Measurements from ENCODE around the gene AP3S2. TPM values are rescaled to one million over a fixed set of nuclear protein-coding genes. Genes with fewer than 3 reads are reported as not detected.
"Not testable (repeated sequence)": the region's sequence is repeated elsewhere in the genome, so short reads cannot be mapped to it uniquely, and the experiment has no call there.

AP3S2 gene
- total and polyA plus RNA-seq, 9 donors = 23.7 to 35.2 (median 26.6) TPM

DNA sequence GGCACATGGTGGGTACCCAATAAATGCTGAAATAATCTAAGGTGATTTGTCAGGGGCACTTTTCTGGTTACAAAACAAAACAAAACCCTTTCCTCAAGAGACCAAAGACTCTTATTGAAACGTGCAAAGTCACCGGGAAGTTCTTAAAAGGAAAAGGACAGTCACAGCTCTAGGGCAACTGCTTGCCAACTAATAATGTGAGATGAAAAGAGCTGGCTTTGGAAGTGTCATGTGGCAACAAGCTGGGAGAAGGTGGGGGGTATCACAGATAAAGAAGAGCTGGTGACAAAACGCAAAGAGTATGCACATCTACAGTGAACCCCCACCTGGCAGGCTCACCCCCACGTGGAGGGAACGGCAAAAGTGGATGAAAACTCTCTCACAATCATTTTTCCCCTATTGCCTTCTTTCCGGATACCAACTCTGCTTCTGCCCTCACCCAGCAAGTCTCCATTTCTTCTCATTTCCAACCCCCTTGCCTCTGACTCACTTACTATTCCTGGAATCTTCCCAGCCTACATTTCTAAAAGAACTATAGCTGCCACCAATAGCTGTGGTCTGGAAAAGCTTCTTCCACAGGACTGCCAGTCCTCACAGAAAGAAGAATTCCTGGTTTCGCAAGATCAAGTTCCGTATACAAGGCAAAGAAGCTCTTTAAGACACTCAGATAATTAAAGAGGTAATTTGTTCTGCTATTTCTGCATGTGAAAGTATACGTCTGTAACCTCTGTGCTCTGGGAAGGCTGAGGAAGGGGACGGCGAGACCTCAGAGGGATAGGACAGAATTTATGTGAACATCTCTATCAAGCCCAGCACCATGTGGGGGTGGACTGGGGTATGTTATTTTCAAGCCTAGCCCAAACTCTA, 57.3 kb downstream of the AP3S2 start:
- no peaks in the 10 kb centered on the region for H3K27me3 ChIP-seq (ENCODE audit: control insufficient read depth, insufficient read depth, low read length)
- peak; percentile 46 for DNase-seq
- H3K4me3 ChIP-seq (ENCODE audit: low read length) = no peak overlapping the region
- H3K27ac ChIP-seq (ENCODE audit: low read length) = no peak overlapping the region
- WGBS (ENCODE audit: insufficient coverage) = 62% methylated on average over 4 of the region's 11 CpGs
- peaks cover 3% of the 10 kb centered on the region for H3K4me1 ChIP-seq (ENCODE audit: control insufficient read depth, insufficient read depth, low read length)
- H3K36me3 ChIP-seq (ENCODE audit: control insufficient read depth, insufficient read depth, low read length) = peaks cover 70% of the 10 kb centered on the region
- no peaks in the 10 kb centered on the region for H3K9me3 ChIP-seq (replicated peaks; ENCODE audit: control insufficient read depth, low read depth, low read length)

DNA sequence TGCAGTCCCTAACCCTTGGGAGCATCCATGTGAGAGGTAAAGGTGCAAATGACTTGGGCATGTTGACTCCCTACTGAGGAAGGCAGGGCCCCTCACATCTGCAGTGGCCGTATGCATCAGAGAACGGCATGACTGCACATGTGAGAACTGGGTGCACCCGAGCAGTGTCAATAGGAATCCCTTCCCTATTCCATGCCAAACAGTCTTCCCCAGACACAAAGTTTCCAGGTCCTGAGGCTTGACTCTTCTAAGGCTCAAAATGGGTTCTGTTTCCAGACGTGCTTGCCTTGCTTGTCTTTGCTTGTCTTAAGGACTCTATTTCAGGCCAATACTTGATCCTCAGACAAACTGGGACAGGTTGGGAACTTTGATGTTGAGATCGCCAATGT, 58.6 kb downstream of the AP3S2 start:
- WGBS (ENCODE audit: insufficient coverage) = 74% methylated on average over 5 of the region's 5 CpGs
- no peaks in the 10 kb centered on the region for H3K9me3 ChIP-seq (replicated peaks; ENCODE audit: control insufficient read depth, low read depth, low read length)
- peaks cover 67% of the 10 kb centered on the region for H3K36me3 ChIP-seq (ENCODE audit: control insufficient read depth, insufficient read depth, low read length)
- peaks cover 3% of the 10 kb centered on the region for H3K4me1 ChIP-seq (ENCODE audit: control insufficient read depth, insufficient read depth, low read length)
- no peak overlapping the region for H3K27ac ChIP-seq (ENCODE audit: low read length)
- no peak overlapping the region for H3K4me3 ChIP-seq (ENCODE audit: low read length)
- H3K27me3 ChIP-seq (ENCODE audit: control insufficient read depth, insufficient read depth, low read length) = no peaks in the 10 kb centered on the region
- DNase-seq = no peak

DNA sequence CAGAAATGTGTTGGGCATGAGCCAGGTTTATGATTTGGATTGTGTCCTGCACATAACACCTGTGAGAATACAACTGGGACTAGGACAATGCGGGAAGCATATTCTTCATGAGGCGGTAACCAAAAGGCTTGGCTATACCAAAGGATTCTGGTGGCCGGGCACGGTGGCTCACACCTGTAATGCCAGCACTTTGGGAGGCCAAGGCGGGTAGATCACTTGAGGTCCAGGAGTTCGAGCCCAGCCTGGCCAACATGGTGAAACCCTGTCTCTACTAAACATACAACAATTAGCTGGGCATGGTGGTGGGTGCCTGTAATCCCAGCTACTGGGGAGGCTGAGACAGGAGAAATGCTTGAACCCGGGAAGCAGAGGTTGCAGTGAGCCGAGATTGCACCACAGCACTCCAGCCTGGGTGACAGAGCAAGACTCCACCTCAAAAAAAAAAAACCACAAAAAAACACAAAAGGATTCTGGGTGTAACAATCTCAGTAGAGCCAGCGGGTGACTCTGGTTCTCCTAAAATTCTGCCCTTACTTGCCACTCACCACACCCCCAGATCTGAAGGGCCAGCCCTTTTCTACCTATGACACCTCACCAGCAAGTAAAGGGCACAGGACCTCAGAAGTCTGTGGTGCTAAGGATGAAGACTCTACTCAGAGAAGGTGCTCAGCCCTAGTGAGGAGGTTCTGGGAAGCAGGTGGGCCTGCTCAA, 59.2 kb downstream of the AP3S2 start:
- H3K4me3 ChIP-seq (ENCODE audit: low read length); H3K27me3 ChIP-seq (ENCODE audit: control insufficient read depth, insufficient read depth, low read length); DNase-seq; H3K4me1 ChIP-seq (ENCODE audit: control insufficient read depth, insufficient read depth, low read length); H3K27ac ChIP-seq (ENCODE audit: low read length); H3K9me3 ChIP-seq (replicated peaks; ENCODE audit: control insufficient read depth, low read depth, low read length): not testable (repeated sequence)
- WGBS (ENCODE audit: insufficient coverage) = 94% methylated on average over 5 of the region's 9 CpGs
- peaks cover 67% of the 10 kb centered on the region for H3K36me3 ChIP-seq (ENCODE audit: control insufficient read depth, insufficient read depth, low read length)

DNA sequence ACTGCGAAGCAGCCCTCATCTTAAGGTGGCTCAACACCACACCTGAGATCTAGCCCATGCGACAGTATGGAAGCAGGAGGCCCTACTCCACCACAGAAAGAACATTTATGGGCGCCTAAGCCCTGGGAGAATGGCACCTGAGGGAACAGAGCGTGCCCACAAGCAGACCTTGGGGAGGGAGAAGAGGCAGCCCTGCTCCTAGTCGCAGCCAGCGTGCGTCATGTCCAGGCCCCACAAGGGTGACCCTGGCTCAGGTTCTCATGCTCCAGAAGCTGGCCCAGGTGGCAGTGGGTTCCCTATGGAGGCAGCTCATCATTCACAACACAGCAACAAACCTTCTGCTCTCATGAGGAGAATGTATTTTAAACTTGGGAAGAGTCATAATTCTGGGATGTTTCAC, 59.8 kb downstream of the AP3S2 start:
- Histone ChIP-seq H3K9me3 (replicated peaks; ENCODE audit: control insufficient read depth, low read depth, low read length) (no peaks in the 10 kb centered on the region), H3K27me3 (ENCODE audit: control insufficient read depth, insufficient read depth, low read length) (no peaks in the 10 kb centered on the region), H3K4me3 (ENCODE audit: low read length) (no peak overlapping the region), H3K4me1 (ENCODE audit: control insufficient read depth, insufficient read depth, low read length) (peaks cover 8% of the 10 kb centered on the region), H3K36me3 (ENCODE audit: control insufficient read depth, insufficient read depth, low read length) (peaks cover 64% of the 10 kb centered on the region), H3K27ac (ENCODE audit: low read length) (no peak overlapping the region)
- no peak for DNase-seq
- WGBS (ENCODE audit: insufficient coverage) = 95% methylated on average over 3 of the region's 7 CpGs

DNA sequence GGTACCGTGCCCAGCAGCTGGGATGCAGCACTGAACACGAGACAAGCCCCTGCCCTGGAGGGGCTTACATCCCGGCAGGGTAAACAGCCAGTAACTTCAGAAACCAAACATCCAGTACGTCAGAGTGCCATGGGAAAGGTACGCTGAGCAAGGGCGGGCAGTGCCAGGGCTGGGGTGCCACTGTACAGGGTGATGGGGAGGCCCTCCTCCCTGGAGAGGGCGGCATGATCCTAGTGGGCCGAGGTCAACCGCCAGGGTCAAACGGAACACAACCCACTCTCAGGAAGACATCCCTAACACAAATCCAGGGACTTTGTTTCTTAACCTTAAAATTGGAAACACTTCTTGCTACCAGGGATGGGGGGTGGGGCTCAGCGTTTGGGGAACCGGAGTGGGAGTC, 63.2 kb downstream of the AP3S2 start:
- 92% methylated on average over 3 of the region's 12 CpGs for whole genome bisulfite sequencing (ENCODE audit: insufficient coverage)
- Histone ChIP-seq H3K27ac (ENCODE audit: low read length) (no peak overlapping the region), H3K4me3 (ENCODE audit: low read length) (no peak overlapping the region), H3K9me3 (replicated peaks; ENCODE audit: control insufficient read depth, low read depth, low read length) (no peaks in the 10 kb centered on the region), H3K36me3 (ENCODE audit: control insufficient read depth, insufficient read depth, low read length) (peaks cover 38% of the 10 kb centered on the region), H3K27me3 (ENCODE audit: control insufficient read depth, insufficient read depth, low read length) (no peaks in the 10 kb centered on the region), H3K4me1 (ENCODE audit: control insufficient read depth, insufficient read depth, low read length) (peaks cover 18% of the 10 kb centered on the region)
- no peak for DNase-seq

DNA sequence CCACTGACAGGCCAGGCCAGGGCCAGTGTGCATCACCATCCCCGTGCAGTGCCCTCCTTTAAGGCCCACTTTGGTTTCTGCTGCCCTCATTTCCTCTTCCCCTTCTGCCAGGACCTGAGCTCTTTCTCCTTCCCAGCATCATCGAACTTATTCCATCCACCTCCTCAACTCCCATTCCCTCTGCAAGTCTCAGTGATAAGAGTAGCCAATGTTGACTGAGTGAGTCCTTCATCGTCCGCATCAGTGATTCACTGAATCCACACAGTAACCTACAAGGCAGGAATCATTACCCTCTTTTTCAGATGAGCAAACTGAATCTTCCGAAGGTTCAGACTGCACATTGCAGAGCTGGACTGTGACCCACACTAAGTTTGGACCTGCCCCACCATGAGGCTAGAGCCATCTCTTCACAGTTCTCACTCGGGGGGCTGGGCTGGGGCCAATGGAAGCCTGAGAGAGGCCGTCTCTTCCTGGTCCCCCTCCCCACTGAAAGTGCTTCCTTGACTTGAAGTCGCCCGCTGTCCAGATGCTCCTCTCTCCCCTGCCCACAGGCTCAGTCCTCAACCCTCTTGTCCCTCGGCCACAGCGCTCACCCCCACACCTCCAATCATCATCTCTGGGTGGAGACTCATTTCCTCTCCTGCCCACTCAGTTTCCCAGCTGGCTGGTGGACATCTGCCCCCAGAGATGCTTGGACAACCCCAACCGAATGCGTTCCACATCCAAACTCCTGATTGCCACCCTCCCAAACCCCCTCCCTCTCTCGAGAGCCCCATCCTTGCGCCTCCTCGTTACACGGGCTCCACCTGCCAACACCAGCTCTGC, 64.0 kb downstream of the AP3S2 start:
- Histone ChIP-seq H3K27me3 (ENCODE audit: control insufficient read depth, insufficient read depth, low read length) (no peaks in the 10 kb centered on the region), H3K4me3 (ENCODE audit: low read length) (no peak overlapping the region), H3K9me3 (replicated peaks; ENCODE audit: control insufficient read depth, low read depth, low read length) (no peaks in the 10 kb centered on the region), H3K36me3 (ENCODE audit: control insufficient read depth, insufficient read depth, low read length) (peaks cover 31% of the 10 kb centered on the region), H3K27ac (ENCODE audit: low read length) (no peak overlapping the region), H3K4me1 (ENCODE audit: control insufficient read depth, insufficient read depth, low read length) (peaks cover 18% of the 10 kb centered on the region)
- 88% methylated on average over 16 of the region's 17 CpGs for WGBS (ENCODE audit: insufficient coverage)
- DNase-seq = no peak

DNA sequence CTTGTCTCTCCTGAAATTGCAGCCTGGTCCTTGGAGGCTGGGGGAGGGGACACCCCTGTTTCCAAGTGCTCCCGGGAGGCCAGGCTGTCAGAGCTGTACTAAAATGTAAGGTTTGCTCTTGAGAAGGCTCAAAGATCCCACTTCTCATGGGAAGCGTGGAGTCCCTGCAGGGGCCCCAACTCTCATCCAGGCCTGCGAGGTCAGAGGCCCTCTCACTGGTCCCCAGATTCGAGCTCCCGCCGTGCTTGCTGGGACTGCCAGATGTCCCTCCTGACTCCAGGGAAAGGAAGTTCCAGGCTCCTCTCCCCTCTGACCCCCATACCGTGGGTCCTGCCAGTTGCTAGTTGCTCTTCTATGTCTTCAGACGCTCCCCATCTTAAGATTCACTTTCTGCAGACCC, 64.6 kb downstream of the AP3S2 start:
- H3K27ac ChIP-seq (ENCODE audit: low read length) = no peak overlapping the region
- no peak for DNase-seq
- 47% methylated on average over 7 of the region's 8 CpGs for WGBS (ENCODE audit: insufficient coverage)
- no peaks in the 10 kb centered on the region for H3K27me3 ChIP-seq (ENCODE audit: control insufficient read depth, insufficient read depth, low read length)
- H3K4me1 ChIP-seq (ENCODE audit: control insufficient read depth, insufficient read depth, low read length) = peaks cover 18% of the 10 kb centered on the region
- H3K9me3 ChIP-seq (replicated peaks; ENCODE audit: control insufficient read depth, low read depth, low read length) = no peaks in the 10 kb centered on the region
- H3K36me3 ChIP-seq (ENCODE audit: control insufficient read depth, insufficient read depth, low read length) = peaks cover 25% of the 10 kb centered on the region
- no peak overlapping the region for H3K4me3 ChIP-seq (ENCODE audit: low read length)

DNA sequence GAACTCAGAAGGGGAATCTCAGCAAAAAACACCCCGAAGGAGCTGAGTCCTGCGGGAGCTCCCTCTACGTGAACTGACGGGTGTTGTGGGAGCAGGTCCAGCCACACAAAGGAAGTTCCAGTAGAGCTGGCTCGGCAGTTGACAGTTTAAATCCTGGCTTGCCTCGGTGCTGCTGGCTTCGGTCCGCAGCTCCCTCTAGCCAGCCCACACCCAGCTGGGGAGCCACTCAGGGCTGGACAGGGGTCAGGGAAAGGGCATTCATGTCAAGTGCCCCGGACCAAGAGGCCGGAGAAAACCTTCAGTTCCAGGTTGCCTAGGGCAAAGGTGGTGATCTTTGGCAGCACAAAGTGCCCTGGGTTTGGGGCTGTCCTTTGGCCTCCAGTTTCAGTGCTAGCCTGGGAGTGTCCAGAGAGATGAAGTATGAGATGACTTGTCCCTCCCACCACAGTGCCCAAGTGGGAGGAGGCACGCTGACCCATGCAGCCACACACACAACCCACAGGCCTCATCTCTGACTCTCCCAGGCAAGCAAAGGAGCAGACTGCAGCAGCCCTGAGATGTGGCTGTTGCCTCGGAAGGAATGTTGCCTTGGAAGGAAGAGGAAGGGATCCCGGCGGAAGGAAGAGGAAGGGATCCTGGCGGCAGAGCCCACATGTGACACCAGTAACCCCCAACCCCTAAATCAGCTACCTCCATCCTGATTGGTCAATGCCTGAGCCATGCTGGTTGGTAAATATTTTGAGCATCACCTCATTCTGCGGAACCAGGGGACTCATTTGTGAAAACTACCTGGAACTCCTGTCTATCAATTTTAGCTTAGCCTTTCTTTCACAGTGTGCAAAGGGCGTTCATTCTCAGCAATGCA, 65.3 kb downstream of the AP3S2 start:
- peaks cover 19% of the 10 kb centered on the region for H3K36me3 ChIP-seq (ENCODE audit: control insufficient read depth, insufficient read depth, low read length)
- H3K27me3 ChIP-seq (ENCODE audit: control insufficient read depth, insufficient read depth, low read length) = no peaks in the 10 kb centered on the region
- no peaks in the 10 kb centered on the region for H3K9me3 ChIP-seq (replicated peaks; ENCODE audit: control insufficient read depth, low read depth, low read length)
- peaks cover 19% of the 10 kb centered on the region for H3K4me1 ChIP-seq (ENCODE audit: control insufficient read depth, insufficient read depth, low read length)
- WGBS (ENCODE audit: insufficient coverage) = 2% methylated on average over 9 of the region's 17 CpGs
- peak overlapping the region; percentile 1 for H3K27ac ChIP-seq (ENCODE audit: low read length)
- no peak overlapping the region for H3K4me3 ChIP-seq (ENCODE audit: low read length)
- peak; percentile 64 for DNase-seq

DNA sequence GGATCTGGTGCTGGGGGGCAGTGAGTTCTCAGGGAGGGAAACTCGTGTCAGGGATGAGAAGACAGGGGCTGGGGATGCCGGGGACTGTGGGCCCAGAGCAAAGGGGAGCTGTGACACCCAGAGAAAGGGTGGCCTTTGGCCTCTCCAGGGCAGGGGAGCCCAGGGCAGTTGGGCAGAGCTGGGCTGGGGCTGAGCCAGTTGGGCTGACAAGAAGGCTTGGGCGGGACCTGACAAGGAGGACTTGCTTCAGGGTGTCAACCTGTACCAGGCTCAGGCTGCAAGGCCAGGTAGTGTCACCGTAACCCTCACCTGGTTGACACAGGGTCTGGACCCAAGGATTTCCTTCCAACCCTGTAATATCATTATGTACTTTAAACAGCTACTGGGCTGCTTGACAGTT, 66.0 kb downstream of the AP3S2 start:
- DNase-seq = no peak
- Histone ChIP-seq H3K36me3 (ENCODE audit: control insufficient read depth, insufficient read depth, low read length) (peaks cover 13% of the 10 kb centered on the region), H3K4me1 (ENCODE audit: control insufficient read depth, insufficient read depth, low read length) (peaks cover 23% of the 10 kb centered on the region), H3K9me3 (replicated peaks; ENCODE audit: control insufficient read depth, low read depth, low read length) (no peaks in the 10 kb centered on the region), H3K27ac (ENCODE audit: low read length) (no peak overlapping the region), H3K4me3 (ENCODE audit: low read length) (no peak overlapping the region), H3K27me3 (ENCODE audit: control insufficient read depth, insufficient read depth, low read length) (no peaks in the 10 kb centered on the region)
- WGBS (ENCODE audit: insufficient coverage) = 47% methylated on average over 2 of the region's 4 CpGs

Data from muscle of leg (tissue), 11 donors.